Activated naive CD8-positive, alpha-beta T cell (primary cell): ENCODE measurements around the gene HNRNPAB.
A peak's percentile ranks its signal among the peaks of the same experiment; 100 is the strongest.
"Not testable (repeated sequence)": the region's sequence is repeated elsewhere in the genome, so short reads cannot be mapped to it uniquely, and the experiment has no call there.

Experiments used
- H3K27ac Mint-ChIP-seq: one replicate; pipeline ENCODE4 v1.8.0; 2021; ENCODE audit warnings: mixed read lengths
- H3K27me3 Mint-ChIP-seq: one replicate; pipeline ENCODE4 v1.8.0; 2021; ENCODE audit warnings: mixed read lengths
- H3K36me3 Mint-ChIP-seq: one replicate; pipeline ENCODE4 v1.8.0; 2021; ENCODE audit warnings: mixed read lengths
- H3K4me1 Mint-ChIP-seq: one replicate; pipeline ENCODE4 v1.8.0; 2021; ENCODE audit warnings: low read depth, mixed read lengths
- H3K4me3 Mint-ChIP-seq: one replicate; pipeline ENCODE4 v1.8.0; 2021; ENCODE audit warnings: mild to moderate bottlenecking, mixed read lengths
- H3K9me3 Mint-ChIP-seq: one replicate; pipeline ENCODE4 v1.8.0; 2021; ENCODE audit warnings: low read depth, mixed read lengths

The HNRNPAB gene

DNA sequence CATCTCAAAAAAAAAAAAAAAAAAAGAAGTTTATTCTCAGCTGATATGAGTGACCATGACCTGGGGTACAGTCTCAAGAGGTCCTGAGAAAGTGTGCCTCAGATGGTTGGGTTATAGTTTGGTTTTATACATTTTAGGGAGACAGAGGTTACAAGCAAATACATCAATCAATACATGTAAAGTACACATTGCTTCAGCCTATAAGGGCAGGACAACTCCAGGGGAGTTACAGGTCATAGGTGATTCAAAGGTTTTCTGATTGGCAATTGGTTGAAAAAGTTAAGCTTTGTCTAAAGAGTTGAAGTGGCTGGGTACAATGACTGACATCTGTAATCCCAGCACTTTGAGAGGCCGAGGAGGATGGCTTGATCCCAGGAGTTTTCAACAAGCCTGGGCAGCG, 14.9 kb upstream of the HNRNPAB start:
- H3K27ac Mint-ChIP-seq = no peak overlapping the region
- peaks cover 3% of the 10 kb centered on the region for H3K36me3 Mint-ChIP-seq
- H3K27me3 Mint-ChIP-seq = peaks cover 7% of the 10 kb centered on the region
- H3K9me3 Mint-ChIP-seq = no peaks in the 10 kb centered on the region
- peaks cover 11% of the 10 kb centered on the region for H3K4me1 Mint-ChIP-seq
- no peak overlapping the region for H3K4me3 Mint-ChIP-seq

DNA sequence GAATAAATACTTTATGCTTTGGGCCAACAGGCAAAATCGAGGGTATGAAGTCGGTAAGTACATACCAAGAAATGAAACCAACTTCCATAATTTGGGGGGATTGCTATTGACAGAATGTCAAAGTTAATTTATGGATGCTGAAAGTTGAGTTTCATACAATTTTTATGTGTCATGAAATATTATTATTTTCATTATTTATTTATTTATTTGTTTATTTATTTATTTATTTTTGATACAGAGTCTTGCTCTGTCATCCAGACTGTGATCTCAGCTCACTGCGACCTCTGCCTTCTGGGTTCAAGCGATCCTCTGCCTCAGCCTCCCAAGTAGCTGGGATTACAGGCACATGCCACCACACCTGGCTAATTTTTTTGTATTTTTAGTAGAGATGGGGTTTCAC, 12.7 kb upstream of the HNRNPAB start:
- Mint-ChIP-seq H3K36me3 (peaks cover 3% of the 10 kb centered on the region), H3K9me3 (no peaks in the 10 kb centered on the region), H3K27me3 (peaks cover 7% of the 10 kb centered on the region), H3K4me3 (no peak overlapping the region), H3K27ac (no peak overlapping the region), H3K4me1 (peaks cover 11% of the 10 kb centered on the region)

DNA sequence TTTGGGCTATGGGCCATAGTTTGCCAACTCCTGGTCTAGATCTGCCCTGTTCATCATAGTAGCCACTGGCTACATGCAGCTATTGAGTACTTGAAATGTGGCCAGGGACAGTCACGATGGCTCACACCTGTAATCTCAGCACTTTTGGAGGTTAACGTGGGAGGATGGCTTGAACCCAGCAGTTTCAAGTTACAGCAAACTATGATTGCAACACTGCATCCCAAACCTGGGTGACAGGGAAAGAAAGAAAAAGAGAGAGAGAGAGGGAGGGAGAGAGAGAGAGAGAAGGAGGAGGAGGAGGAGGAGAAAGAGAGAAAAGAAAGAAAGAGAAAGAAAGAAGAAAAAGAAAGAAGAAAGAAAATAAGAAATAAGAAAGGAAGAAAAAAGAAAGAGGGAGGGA, 12.1 kb upstream of the HNRNPAB start:
- Mint-ChIP-seq H3K27me3 (peaks cover 7% of the 10 kb centered on the region), H3K4me3 (no peak overlapping the region), H3K4me1 (peaks cover 11% of the 10 kb centered on the region), H3K36me3 (peaks cover 3% of the 10 kb centered on the region), H3K9me3 (no peaks in the 10 kb centered on the region), H3K27ac (no peak overlapping the region)

DNA sequence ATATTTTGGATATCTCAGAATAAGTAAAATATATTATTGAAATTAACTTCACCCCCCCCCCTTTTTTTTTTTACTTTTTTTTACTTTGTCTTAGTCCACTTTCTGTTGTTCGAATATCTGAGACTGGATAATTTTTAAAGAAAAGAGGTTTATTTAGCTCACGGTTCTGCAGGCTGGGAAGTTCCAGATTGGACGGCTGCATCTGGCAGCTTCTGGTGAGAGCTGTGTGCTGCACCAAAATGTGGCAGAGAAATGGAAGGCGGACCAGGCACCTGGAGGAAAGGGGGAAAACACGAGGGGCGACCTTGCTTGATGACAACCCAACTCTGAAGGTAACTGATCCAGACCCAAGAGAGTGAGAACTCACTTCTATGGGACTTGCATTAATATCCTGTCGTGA, 11.5 kb upstream of the HNRNPAB start:
- no peaks in the 10 kb centered on the region for H3K9me3 Mint-ChIP-seq
- H3K4me3 Mint-ChIP-seq = no peak overlapping the region
- H3K27ac Mint-ChIP-seq = peak overlapping the region; percentile 17
- peaks cover 11% of the 10 kb centered on the region for H3K4me1 Mint-ChIP-seq
- peaks cover 7% of the 10 kb centered on the region for H3K27me3 Mint-ChIP-seq
- H3K36me3 Mint-ChIP-seq = peaks cover 3% of the 10 kb centered on the region

DNA sequence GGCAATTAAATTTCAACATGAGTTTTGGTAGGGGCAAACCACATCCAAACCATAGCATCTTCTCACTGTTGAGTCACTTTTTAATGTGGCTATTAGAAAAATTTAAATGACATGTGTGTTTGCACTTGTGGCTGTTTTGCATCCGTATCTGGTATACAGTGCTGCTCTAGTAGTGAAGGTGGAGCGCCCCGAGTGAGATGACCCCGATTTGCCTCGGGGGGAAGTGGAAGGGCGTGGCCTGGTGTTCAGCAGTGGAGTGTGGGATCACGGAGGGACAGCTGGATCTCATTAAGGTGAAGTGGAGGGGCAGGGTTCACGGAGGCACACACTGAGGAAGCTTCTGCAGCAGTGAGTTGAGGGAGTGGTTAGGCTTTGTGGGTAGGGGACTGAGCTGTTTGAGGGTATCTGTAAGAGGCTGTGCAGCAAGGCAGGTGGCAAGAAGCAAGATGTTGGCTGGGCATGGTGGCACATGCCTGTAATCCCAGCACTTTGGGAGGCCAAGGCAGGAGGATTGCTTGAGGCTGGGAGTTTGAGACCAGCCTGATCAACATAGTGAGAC, 11.0 kb upstream of the HNRNPAB start:
- peaks cover 3% of the 10 kb centered on the region for H3K36me3 Mint-ChIP-seq
- no peak overlapping the region for H3K27ac Mint-ChIP-seq
- no peak overlapping the region for H3K4me3 Mint-ChIP-seq
- H3K4me1 Mint-ChIP-seq = peaks cover 11% of the 10 kb centered on the region
- H3K9me3 Mint-ChIP-seq = no peaks in the 10 kb centered on the region
- H3K27me3 Mint-ChIP-seq = peaks cover 7% of the 10 kb centered on the region

DNA sequence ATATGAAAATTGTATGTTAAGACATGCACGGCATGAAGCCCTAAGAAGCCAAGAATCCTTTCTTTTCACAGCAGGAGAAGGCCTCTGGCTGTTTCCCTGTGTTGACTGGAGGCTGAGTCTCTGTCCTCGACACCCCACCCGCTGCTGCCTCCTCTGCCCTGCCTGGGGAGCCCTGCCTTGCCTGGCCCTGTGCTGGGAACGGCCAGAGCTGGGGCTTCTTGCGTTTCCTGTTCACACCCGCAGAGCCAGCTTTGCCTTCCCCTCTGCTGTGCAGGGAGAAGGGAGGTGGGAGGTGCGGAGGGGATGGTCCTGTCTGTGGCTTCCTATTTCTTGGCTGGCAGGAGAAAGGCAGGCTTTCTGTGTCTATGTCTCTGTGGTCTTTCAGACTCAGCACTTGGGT, 10.3 kb upstream of the HNRNPAB start:
- Mint-ChIP-seq H3K4me1 (peaks cover 11% of the 10 kb centered on the region), H3K36me3 (peaks cover 3% of the 10 kb centered on the region), H3K27ac (no peak overlapping the region), H3K27me3 (peaks cover 7% of the 10 kb centered on the region), H3K4me3 (no peak overlapping the region), H3K9me3 (no peaks in the 10 kb centered on the region)

DNA sequence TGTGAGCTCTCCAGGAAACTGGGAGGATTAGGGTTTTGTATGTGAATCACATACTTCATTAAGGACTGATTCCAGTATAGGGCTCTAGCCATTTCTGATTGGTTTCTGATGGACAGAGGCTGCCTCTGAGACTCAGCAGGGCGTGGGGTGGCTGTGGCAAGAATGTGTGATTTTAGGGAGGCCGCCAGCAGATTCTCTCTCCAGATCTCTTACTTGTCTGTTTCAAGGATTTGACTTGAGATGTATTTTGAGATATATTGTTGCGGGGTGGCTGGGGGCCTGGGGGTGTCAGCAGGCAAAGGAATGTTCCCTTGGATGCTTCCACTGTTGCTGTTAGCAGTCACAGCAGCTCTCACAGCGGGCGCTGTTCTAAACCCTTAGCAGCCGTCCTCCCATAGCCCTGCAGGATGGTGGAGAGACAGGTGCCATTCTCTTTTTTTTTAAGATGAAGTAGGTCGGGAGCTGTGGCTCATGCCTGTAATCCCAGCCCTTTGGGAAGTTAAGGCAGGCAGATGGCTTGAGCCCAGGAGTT, 8.0 kb upstream of the HNRNPAB start:
- H3K4me1 Mint-ChIP-seq = peaks cover 11% of the 10 kb centered on the region
- peaks cover 7% of the 10 kb centered on the region for H3K27me3 Mint-ChIP-seq
- no peak overlapping the region for H3K27ac Mint-ChIP-seq
- H3K9me3 Mint-ChIP-seq = no peaks in the 10 kb centered on the region
- peaks cover 3% of the 10 kb centered on the region for H3K36me3 Mint-ChIP-seq
- no peak overlapping the region for H3K4me3 Mint-ChIP-seq

DNA sequence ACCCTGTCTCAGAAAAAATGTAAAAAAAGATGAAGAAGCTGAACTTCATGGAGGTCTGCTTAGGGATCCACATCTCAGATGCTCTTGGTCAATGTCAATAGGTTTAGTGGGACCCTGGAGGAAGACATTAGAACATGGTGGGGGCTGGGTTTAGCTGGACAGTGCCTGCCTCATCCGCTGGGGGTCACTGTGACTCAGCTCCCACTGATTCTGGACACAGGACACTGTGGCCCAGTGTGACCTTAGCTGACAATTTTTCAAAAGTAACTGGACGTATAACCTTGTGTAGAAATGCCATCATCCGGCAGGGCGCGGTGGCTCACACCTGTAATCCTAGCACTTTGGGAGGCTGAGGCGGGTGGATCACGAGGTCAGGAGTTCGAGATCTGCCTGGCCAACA, 7.3 kb upstream of the HNRNPAB start:
- H3K27me3 Mint-ChIP-seq = peaks cover 7% of the 10 kb centered on the region
- H3K36me3 Mint-ChIP-seq = peaks cover 3% of the 10 kb centered on the region
- no peaks in the 10 kb centered on the region for H3K9me3 Mint-ChIP-seq

DNA sequence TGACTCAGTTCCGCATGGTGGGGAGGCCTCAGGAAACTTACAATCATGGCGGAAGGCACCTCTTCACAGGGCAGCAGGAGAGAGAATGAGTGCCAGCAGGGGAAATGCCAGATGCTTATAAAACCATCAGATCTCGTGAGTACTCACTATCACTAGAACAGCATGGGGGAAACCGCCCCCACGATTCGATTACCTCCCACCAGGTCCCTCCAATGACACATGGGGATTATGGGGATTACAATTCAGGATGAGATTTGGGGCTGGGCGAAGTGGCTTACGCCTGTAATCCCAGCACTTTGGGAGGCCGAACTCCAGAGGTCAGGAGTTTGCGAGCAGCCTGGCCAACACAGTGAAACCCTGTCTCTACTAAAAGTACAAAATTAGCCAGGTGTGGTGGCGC, 6.2 kb upstream of the HNRNPAB start:
- H3K27me3 Mint-ChIP-seq, H3K9me3 Mint-ChIP-seq, H3K36me3 Mint-ChIP-seq, H3K27ac Mint-ChIP-seq, H3K4me3 Mint-ChIP-seq: not testable (repeated sequence)
- H3K4me1 Mint-ChIP-seq = peaks cover 11% of the 10 kb centered on the region

More for the DNA sequence above, 7.3 kb upstream of the HNRNPAB start:
- Mint-ChIP-seq H3K27ac (no peak overlapping the region), H3K4me3 (no peak overlapping the region), H3K4me1 (peaks cover 11% of the 10 kb centered on the region)

DNA sequence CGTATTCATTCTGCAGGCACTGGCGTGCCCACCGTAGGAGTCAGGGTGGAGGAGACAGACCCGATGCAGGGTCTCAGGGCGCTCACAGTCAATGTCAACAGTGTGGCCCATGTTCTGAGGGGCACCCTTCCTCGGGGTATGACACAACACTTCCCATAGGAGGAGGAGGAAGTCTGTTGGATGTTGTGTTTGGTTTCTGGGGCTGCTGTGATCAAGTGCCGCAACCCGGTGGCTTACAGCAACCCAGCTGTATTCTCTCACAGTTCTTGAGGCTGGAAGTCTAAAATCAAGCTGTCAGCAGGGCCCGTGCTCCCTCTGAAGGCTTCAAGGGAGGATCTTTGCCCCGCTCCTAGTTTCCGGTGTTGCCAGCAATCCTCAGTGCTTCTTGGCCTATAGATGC, 5.6 kb upstream of the HNRNPAB start:
- no peaks in the 10 kb centered on the region for H3K9me3 Mint-ChIP-seq
- no peak overlapping the region for H3K4me3 Mint-ChIP-seq
- no peaks in the 10 kb centered on the region for H3K27me3 Mint-ChIP-seq
- H3K36me3 Mint-ChIP-seq = no peaks in the 10 kb centered on the region
- no peak overlapping the region for H3K27ac Mint-ChIP-seq
- H3K4me1 Mint-ChIP-seq = peaks cover 7% of the 10 kb centered on the region

DNA sequence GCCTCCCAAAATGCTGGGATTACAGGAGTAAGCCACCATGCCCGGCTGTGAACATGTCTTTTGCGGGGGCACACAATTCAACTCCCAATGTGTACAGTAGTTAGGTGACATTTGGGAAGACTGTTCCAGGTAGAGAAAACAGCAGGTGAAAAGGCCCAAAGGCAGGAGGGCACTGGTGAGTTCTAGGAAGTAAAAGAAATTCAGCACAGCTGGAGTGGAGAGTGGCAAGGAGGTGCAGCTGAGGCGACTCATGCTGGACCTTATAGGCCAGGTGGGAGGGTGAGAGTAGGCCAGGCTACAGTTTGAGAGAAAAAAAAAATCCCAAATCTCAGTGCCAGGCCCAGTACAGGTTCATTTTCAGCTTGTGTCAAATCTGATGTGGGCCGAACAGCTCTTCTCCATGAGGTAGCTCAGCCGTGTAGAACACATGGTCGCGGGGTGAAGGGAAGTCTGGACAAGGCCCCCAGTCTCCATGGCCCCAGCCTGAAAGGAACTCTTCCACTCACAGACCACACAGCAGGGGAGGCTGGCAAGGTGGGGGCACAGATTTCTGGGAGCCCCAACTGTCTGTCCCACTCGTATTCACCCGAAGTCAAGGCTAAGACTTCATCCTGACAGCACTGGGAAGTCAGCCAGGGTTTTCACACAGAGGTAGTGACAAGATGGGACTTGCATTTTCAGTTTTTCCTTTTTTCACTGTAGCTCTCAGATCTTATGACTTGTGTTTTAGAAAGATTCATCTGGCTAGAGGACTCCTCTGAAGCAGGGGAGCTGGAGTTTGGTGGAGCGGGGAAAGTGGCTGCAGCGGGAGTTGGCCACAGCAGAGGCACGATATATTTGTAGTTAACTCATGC, 4.5 kb upstream of the HNRNPAB start:
- H3K4me3 Mint-ChIP-seq = no peak overlapping the region
- H3K27me3 Mint-ChIP-seq = no peaks in the 10 kb centered on the region
- peaks cover 2% of the 10 kb centered on the region for H3K36me3 Mint-ChIP-seq
- H3K4me1 Mint-ChIP-seq = peaks cover 2% of the 10 kb centered on the region
- H3K9me3 Mint-ChIP-seq = no peaks in the 10 kb centered on the region
- H3K27ac Mint-ChIP-seq = no peak overlapping the region

DNA sequence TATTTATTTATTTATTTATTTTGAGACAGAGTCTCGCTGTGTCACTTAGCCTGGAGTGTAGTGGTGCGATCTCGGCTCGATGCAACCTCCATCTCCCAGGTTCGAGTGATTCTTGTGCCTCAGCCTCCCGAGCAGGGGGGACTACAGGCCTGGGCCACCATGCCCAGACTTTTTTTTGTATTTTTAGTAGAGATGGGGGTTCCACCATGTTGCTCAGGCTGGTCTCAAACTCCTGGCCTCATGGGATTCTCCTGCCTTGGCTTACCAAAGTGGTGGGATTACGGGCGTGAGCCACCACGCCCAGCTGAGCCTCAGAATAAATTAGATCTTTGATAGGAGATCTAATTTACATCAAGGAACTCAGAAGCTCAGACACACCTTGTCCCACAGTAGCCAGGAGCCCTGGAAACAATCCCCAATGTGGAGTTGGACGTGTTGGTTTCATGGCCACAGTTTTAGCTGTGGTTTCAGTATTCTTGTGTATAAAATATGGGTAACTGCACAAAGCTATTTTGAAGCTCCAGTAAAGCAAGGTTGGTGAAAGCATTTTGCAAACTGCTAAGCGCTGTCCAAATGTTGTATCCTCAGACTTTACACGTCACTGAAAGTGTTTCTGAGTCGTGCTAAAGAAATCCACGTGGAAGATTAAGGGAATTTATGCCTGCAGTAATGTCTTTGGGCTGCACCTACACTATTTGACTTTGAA, 3.0 kb upstream of the HNRNPAB start:
- Mint-ChIP-seq H3K36me3 (peaks cover 9% of the 10 kb centered on the region), H3K4me1 (peaks cover 10% of the 10 kb centered on the region), H3K27ac (no peak overlapping the region), H3K4me3 (peak overlapping the region; percentile 51), H3K27me3 (no peaks in the 10 kb centered on the region), H3K9me3 (no peaks in the 10 kb centered on the region)

DNA sequence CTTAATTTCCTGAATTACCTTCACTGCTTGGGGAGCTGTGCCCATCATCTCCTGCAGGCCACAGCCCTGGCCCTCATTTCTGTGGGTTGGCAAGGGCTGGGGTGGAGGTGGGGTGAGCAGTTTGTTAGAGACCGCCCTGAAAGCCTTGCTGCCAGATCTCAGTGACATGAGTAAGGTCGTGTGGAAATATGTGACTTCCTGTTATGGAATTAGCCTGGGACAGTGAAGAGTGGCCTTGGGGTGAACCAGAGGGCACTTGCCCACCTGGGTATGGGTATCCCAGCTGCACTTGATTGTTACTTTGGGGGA, 2.5 kb upstream of the HNRNPAB start:
- H3K27ac Mint-ChIP-seq = no peak overlapping the region
- H3K4me3 Mint-ChIP-seq = peak overlapping the region; percentile 51
- H3K27me3 Mint-ChIP-seq = no peaks in the 10 kb centered on the region
- peaks cover 12% of the 10 kb centered on the region for H3K36me3 Mint-ChIP-seq
- H3K4me1 Mint-ChIP-seq = peaks cover 14% of the 10 kb centered on the region
- no peaks in the 10 kb centered on the region for H3K9me3 Mint-ChIP-seq

DNA sequence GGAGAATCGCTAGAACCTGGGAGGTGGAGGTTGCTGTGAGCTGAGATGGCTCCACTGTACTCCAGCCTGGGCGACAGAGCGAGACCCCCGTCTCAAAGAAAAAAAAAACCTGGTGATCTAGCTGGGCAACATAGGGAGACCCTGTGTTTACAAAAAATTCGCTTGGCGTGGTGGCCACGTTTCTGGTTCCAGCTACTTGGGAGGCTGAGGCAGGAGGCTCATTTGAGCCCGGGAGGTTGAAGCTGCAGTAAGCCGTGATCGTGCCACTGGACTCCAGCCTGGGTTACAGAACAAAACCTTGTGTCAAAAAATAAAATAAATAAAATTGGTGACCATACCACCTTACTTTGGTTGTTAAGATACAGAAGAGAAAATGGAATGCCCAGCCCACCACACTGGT, 1.8 kb upstream of the HNRNPAB start:
- H3K27ac Mint-ChIP-seq = no peak overlapping the region
- H3K4me1 Mint-ChIP-seq = peaks cover 19% of the 10 kb centered on the region
- H3K27me3 Mint-ChIP-seq = no peaks in the 10 kb centered on the region
- H3K4me3 Mint-ChIP-seq = peak overlapping the region; percentile 77
- H3K9me3 Mint-ChIP-seq = no peaks in the 10 kb centered on the region
- H3K36me3 Mint-ChIP-seq = peaks cover 14% of the 10 kb centered on the region

DNA sequence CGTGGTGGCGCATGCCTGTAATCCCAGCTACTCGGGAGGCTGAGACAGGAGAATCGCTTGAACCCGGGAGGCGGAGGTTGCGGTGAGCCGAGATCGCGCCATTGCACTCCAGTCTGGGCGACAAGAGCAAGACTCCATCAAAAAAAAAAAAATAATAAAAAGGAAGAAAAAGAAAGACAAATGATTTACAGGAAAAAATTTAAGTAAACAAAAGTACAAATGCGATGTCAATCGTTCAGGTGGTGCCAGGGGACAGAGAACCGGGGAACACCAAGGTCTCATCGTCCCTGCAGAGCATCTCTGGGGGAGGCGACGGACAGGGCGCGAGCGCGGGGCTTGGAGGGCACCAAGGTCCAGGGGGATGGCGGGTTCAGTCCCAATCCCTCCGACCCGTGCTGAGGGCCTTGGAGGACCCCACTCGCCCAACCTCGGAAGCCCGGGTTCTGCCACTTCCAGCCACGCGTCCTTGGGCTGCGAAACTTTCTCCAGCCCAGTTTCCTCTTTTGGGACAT, 607 bp upstream of the HNRNPAB start:
- Mint-ChIP-seq H3K4me1 (peaks cover 27% of the 10 kb centered on the region), H3K36me3 (peaks cover 17% of the 10 kb centered on the region), H3K27me3 (no peaks in the 10 kb centered on the region), H3K9me3 (no peaks in the 10 kb centered on the region), H3K4me3 (peak overlapping the region; percentile 97), H3K27ac (peak overlapping the region; percentile 99)
